Measurements from ENCODE around the gene PRKAA2.

Gene PRKAA2

DNA sequence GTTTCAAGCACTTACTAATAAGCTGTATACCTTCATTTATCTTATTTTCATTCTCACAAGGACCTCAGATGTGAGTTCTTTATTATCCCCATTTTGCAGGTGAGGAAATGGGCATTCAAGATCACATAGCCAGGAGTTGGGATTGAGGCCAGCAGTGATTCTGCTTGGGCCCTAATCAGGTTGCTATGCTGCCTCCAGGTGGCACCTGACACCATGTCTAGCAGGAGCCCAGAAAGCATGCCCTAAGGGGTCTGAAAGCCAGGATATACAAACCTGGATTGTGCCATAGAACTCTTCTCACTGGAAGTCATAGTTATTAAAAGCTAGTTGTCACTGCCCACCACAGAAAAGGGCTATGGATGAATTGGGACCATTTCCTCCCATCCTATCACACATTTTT is 113.0 kb downstream of the PRKAA2 start:
- no peak for TF ChIP-seq CTCF (IDR thresholded peaks at IDR 0.05)
- intact Hi-C loops (cut with DNase I; ENCODE audit: low total_unique reads): no loop called here
- H3K36me3 ChIP-seq: no peaks in the 10 kb centered on the region
- no peak overlapping the region for H3K27ac ChIP-seq
- DNase-seq: no peak
- no peaks in the 10 kb centered on the region for H3K9me3 ChIP-seq
- no peaks in the 10 kb centered on the region for H3K27me3 ChIP-seq
- H3K4me3 ChIP-seq: no peak overlapping the region
- no peaks in the 10 kb centered on the region for H3K4me1 ChIP-seq

DNA sequence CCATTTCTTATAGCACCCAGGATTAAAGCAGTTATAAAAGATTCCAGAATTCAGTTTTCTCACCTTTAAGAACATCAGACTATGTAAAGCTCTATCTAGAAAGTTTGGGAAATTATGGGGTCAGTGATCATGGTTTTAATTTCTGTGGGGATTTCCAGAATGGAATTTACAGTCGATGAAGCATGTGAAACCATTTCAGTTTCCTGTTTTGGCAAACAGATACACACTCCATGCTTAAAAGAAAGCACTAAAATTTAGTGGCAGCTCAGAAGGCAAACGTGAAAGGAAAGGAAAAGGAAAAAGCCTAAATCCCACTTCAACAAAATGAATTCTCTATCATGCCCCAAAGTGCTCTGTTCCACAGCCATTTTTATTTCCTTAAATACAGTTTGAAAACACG is 113.7 kb downstream of the PRKAA2 start:
- Histone ChIP-seq H3K9me3 (no peaks in the 10 kb centered on the region), H3K27me3 (no peaks in the 10 kb centered on the region), H3K36me3 (no peaks in the 10 kb centered on the region), H3K4me3 (no peak overlapping the region), H3K4me1 (no peaks in the 10 kb centered on the region), H3K27ac (no peak overlapping the region)
- no peak for DNase-seq
- TF ChIP-seq CTCF (IDR thresholded peaks at IDR 0.05): no peak
- intact Hi-C loops (cut with DNase I; ENCODE audit: low total_unique reads): no loop called here
